ENCODE measurements around the gene CFAP97D1.
"Not testable (repeated sequence)": the region's sequence is repeated elsewhere in the genome, so short reads cannot be mapped to it uniquely, and the experiment has no call there.

CFAP97D1 gene

DNA sequence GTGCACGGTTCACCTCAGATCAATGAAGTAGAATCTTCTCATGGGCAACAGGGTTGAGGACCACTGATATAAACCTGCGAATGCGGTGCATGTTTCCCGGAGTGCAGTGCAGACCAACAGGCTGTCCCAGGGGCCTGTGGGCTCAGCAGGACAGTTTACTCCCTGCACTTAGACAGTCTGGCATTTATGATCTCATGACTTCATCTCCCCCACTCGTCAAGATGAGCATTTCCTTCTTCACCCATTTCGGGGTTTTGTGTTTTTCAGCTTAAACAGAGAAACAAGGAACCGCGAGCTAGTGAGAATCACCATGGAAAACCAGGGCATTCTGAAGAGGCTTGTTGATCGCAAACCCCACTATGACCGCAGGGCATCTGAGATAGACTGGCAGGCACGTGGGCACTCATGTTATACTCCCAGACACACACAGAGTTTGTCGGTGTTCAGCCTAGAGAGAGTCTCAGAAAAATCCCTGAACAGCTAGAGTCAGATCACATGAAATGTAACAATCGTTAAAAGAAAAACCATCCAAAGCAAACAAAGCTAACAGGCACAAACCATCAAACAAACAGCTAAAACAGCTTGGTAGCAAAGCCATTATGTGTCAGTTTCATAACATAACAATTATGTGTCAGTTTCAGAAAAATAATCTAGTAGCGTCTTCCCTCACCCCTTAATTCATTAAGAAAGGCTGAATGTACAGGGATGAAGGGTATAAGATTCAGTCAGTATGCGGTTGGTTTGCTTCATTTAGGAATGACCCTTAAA is 2.9 kb downstream of the CFAP97D1 start:
- no peak for TF ChIP-seq POLR2AphosphoS5 (IDR thresholded peaks at IDR 0.05; ENCODE audit: borderline replicate concordance, low read depth, low read length)
- no peak for TF ChIP-seq FOXP2 (optimal IDR thresholded peaks at IDR 0.05; ENCODE audit: control extremely low read depth, extremely low read length, insufficient read depth)
- TF ChIP-seq EZH2 (IDR thresholded peaks at IDR 0.05) = no peak
- no peak for DNase-seq (ENCODE audit: low read depth, low spot score)
- Histone ChIP-seq H3K9me3 (ENCODE audit: low read depth, low read length) (no peaks in the 10 kb centered on the region), H3K27ac (no peak overlapping the region), H3K9ac (ENCODE audit: insufficient read length) (no peak overlapping the region), H3K36me3 (ENCODE audit: insufficient read depth, low read length) (no peaks in the 10 kb centered on the region), H3K4me3 (no peak overlapping the region)

DNA sequence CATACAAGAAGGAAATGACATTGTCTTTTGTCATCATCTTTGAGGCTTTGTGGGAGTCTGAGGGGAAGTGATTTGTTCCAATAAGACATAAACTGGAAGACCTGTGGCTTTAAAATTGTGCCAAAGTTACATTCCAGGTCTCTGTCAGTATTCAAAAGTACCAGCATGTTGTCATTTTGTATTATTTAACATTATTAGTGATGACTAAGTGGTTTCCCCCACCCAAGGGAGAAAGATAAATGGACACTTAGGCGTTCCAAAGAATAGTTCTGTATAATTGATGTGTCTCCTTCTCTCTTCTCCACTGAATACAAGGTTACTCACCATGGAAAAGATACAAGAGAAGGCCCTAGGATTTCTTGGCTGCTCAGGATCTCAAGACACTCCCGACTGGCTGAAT is 3.8 kb downstream of the CFAP97D1 start:
- Histone ChIP-seq H3K27ac (no peak overlapping the region), H3K9me3 (ENCODE audit: low read depth, low read length) (no peaks in the 10 kb centered on the region), H3K9ac (ENCODE audit: insufficient read length) (no peak overlapping the region), H3K36me3 (ENCODE audit: insufficient read depth, low read length) (no peaks in the 10 kb centered on the region), H3K4me3 (no peak overlapping the region)
- DNase-seq (ENCODE audit: low read depth, low spot score) = no peak
- no peak for TF ChIP-seq POLR2AphosphoS5 (IDR thresholded peaks at IDR 0.05; ENCODE audit: borderline replicate concordance, low read depth, low read length)
- no peak for TF ChIP-seq FOXP2 (optimal IDR thresholded peaks at IDR 0.05; ENCODE audit: control extremely low read depth, extremely low read length, insufficient read depth)
- no peak for TF ChIP-seq EZH2 (IDR thresholded peaks at IDR 0.05)

DNA sequence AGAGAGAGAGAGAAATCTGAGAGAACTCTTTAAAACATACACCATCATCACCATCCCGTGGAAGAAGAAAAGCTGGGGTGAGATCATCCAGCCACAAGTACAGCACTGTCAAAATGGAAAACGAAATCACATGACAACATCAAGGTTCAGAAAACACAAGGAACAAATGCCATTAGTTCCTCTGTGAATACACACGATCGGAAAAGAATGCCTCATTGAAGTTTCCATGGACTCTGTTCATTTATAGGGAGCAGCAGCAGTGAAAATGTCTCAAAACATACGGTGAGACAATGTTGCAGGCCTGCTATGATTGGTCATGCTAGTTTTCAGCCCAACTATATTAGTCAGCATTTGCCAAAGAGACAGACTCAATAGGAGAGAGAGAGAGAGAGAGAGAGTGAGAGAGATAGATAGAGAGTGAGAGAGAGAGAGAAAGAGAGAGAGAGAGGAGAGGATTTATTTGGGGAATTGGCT is 4.4 kb downstream of the CFAP97D1 start:
- TF ChIP-seq EZH2 (IDR thresholded peaks at IDR 0.05) (no peak), FOXP2 (optimal IDR thresholded peaks at IDR 0.05; ENCODE audit: control extremely low read depth, extremely low read length, insufficient read depth) (no peak), POLR2AphosphoS5 (IDR thresholded peaks at IDR 0.05; ENCODE audit: borderline replicate concordance, low read depth, low read length) (no peak)
- H3K4me3 ChIP-seq = no peak overlapping the region
- DNase-seq (ENCODE audit: low read depth, low spot score) = no peak
- H3K9me3 ChIP-seq (ENCODE audit: low read depth, low read length) = no peaks in the 10 kb centered on the region
- H3K9ac ChIP-seq (ENCODE audit: insufficient read length) = no peak overlapping the region
- no peak overlapping the region for H3K27ac ChIP-seq
- H3K36me3 ChIP-seq (ENCODE audit: insufficient read depth, low read length) = no peaks in the 10 kb centered on the region

DNA sequence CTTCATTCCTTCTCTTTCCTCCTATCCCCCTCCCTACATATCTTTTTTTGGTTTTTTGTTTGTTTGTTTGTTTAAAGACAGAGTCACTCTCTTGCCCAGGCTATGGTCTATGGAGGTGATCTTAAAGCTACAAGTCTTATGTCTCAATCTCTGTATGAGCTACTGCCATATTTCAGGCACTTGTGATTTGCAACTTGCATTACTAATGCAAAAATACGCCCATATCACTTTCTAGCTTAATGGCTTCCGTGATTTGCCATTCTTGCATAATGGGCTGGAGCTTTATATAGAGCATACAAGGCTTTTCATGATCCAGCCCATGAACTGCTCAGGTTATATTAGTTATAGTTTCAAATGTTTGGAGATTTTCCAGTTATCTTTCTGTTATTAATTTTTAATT is 7.5 kb downstream of the CFAP97D1 start:
- Histone ChIP-seq H3K4me3 (peak overlapping the region; percentile 31; the same call in 1 of the 2 replicates), H3K9me3 (ENCODE audit: low read depth, low read length) (no peaks in the 10 kb centered on the region), H3K27ac (peak overlapping the region; percentile 32; the same call in 1 of the 2 replicates), H3K36me3 (ENCODE audit: insufficient read depth, low read length) (no peaks in the 10 kb centered on the region), H3K9ac (ENCODE audit: insufficient read length) (no peak overlapping the region)
- TF ChIP-seq FOXP2 (optimal IDR thresholded peaks at IDR 0.05; ENCODE audit: control extremely low read depth, extremely low read length, insufficient read depth) (no peak), POLR2AphosphoS5 (IDR thresholded peaks at IDR 0.05; ENCODE audit: borderline replicate concordance, low read depth, low read length) (no peak), EZH2 (IDR thresholded peaks at IDR 0.05) (no peak)
- no peak for DNase-seq (ENCODE audit: low read depth, low spot score)

DNA sequence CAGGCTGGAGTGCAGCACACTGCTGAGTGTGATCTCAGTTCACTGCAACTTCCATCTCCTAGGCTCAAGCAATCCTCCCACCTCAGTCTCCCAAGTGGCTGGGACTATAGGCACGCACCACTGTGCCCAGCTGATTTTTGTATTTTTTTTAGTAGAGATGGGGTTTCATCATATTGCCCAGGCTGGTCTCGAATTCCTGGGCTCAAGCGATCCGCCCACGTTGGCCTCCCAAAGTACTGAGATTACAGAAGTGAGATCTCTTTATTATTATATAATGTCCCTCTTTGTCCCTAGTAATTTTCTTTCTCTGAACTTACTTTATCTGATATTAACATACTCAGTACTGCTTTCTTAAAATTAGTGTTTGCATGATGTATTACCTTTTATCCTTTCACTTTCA is 8.3 kb downstream of the CFAP97D1 start:
- no peak for TF ChIP-seq EZH2 (IDR thresholded peaks at IDR 0.05)
- no peak for TF ChIP-seq POLR2AphosphoS5 (IDR thresholded peaks at IDR 0.05; ENCODE audit: borderline replicate concordance, low read depth, low read length)
- TF ChIP-seq FOXP2 (optimal IDR thresholded peaks at IDR 0.05; ENCODE audit: control extremely low read depth, extremely low read length, insufficient read depth) = no peak
- Histone ChIP-seq H3K9me3 (ENCODE audit: low read depth, low read length) (no peaks in the 10 kb centered on the region), H3K4me3 (no peak overlapping the region), H3K9ac (ENCODE audit: insufficient read length) (no peak overlapping the region), H3K36me3 (ENCODE audit: insufficient read depth, low read length) (no peaks in the 10 kb centered on the region), H3K27ac (no peak overlapping the region)
- DNase-seq (ENCODE audit: low read depth, low spot score) = no peak

DNA sequence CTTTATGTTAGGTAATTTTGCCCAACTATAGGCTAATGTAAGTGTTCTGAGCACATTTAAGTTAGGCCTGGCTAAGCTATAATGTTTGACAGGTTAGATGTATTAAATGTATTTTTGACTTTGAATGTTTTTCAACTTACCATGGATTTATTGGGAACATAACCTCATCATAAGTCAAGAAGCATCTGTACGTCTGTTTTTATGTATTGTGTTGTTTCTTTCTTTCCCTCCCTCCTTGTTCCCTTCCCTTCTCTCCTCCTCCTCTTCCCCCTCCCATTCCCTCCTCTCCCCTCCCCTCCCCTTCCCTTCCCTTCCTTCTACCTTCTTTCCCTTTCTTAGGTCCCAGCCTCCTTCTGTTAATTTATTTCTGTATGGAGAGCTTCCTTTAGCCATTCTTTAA is 9.2 kb downstream of the CFAP97D1 start:
- Histone ChIP-seq H3K36me3 (ENCODE audit: insufficient read depth, low read length) (no peaks in the 10 kb centered on the region), H3K27ac (no peak overlapping the region), H3K9ac (ENCODE audit: insufficient read length) (no peak overlapping the region), H3K9me3 (ENCODE audit: low read depth, low read length) (no peaks in the 10 kb centered on the region), H3K4me3 (no peak overlapping the region)
- no peak for DNase-seq (ENCODE audit: low read depth, low spot score)
- no peak for TF ChIP-seq FOXP2 (optimal IDR thresholded peaks at IDR 0.05; ENCODE audit: control extremely low read depth, extremely low read length, insufficient read depth)
- no peak for TF ChIP-seq EZH2 (IDR thresholded peaks at IDR 0.05)
- TF ChIP-seq POLR2AphosphoS5 (IDR thresholded peaks at IDR 0.05; ENCODE audit: borderline replicate concordance, low read depth, low read length) = no peak

DNA sequence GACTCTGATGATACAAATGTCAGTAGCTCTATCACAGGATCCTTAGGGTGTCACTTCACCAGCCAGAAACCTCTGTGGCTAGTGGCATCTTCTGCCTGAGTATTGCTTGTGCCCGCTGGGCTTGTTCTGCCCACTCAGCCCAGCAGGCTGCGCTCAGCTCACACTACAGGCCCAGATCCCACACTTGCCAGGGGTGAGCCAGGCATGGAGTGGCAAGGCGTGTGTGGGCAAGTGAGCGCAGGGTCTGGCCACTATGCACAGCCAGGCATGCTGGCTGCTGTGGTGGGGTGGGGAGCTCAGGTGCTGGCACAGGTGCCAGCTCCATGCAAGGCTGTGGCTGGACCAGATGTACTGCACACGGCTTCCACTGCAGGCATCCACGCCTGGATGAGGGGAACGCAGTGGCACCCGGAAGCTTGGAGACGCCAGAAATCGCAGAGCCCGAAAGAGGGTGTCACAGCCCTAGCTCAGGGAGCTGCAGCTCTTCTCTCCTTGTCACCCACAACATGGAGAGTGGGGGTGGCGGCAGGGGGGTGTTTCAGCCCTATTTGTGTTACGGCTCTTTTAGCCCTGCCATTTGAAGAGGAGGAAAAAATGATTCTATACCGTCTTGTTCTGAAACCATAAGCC is 10.2 kb downstream of the CFAP97D1 start:
- no peak overlapping the region for H3K9ac ChIP-seq (ENCODE audit: insufficient read length)
- H3K9me3 ChIP-seq (ENCODE audit: low read depth, low read length) = no peaks in the 10 kb centered on the region
- no peak overlapping the region for H3K27ac ChIP-seq
- TF ChIP-seq FOXP2 (optimal IDR thresholded peaks at IDR 0.05; ENCODE audit: control extremely low read depth, extremely low read length, insufficient read depth) (no peak), POLR2AphosphoS5 (IDR thresholded peaks at IDR 0.05; ENCODE audit: borderline replicate concordance, low read depth, low read length) (no peak), EZH2 (IDR thresholded peaks at IDR 0.05) (no peak)
- no peak for DNase-seq (ENCODE audit: low read depth, low spot score)
- no peak overlapping the region for H3K4me3 ChIP-seq
- no peaks in the 10 kb centered on the region for H3K36me3 ChIP-seq (ENCODE audit: insufficient read depth, low read length)

DNA sequence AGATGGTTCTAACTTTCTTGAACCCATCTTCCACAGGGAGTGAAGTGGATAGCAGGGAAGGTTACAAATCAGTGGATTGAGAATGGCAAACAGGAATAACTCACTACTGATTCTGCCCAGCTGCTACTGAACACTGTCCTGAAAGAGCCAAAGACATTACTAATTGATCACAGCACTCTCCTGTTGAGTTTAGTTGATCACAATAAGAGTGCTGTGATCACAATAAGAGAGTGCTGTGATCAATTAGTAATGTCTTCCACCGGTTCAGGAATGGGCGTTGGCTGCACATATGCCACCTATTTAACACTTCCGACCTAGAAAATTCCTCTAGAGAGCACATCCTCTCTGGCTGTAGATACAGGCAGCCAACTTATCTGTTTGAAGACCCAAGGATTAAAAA is 11.4 kb downstream of the CFAP97D1 start:
- TF ChIP-seq POLR2AphosphoS5 (IDR thresholded peaks at IDR 0.05; ENCODE audit: borderline replicate concordance, low read depth, low read length) = no peak
- TF ChIP-seq FOXP2 (optimal IDR thresholded peaks at IDR 0.05; ENCODE audit: control extremely low read depth, extremely low read length, insufficient read depth) = no peak
- TF ChIP-seq EZH2 (IDR thresholded peaks at IDR 0.05) = no peak
- Histone ChIP-seq H3K9me3 (ENCODE audit: low read depth, low read length) (no peaks in the 10 kb centered on the region), H3K4me3 (peak overlapping the region; percentile 49), H3K27ac (peak overlapping the region; percentile 36; the same call in 1 of the 2 replicates), H3K36me3 (ENCODE audit: insufficient read depth, low read length) (no peaks in the 10 kb centered on the region), H3K9ac (ENCODE audit: insufficient read length) (no peak overlapping the region)
- DNase-seq (ENCODE audit: low read depth, low spot score) = no peak

DNA sequence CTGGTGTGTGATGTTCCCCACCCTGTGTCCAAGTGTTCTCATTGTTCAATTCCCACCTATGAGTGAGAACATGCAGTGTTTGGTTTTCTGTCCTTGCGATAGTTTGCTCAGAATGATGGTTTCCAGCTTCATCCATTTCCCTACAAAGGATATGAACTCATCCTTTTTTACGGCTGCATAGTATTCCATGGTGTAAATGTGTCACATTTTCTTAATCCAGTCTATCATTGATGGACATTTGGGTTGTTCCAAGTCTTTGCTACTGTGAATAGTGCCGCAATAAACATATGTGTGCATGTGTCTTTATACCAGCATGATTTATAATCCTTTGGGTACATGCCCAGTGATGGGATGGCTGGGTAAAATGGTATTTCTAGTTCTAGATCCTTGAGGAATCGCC is 12.4 kb downstream of the CFAP97D1 start:
- DNase-seq (ENCODE audit: low read depth, low spot score); H3K4me3 ChIP-seq; H3K36me3 ChIP-seq (ENCODE audit: insufficient read depth, low read length); H3K9ac ChIP-seq (ENCODE audit: insufficient read length); H3K9me3 ChIP-seq (ENCODE audit: low read depth, low read length); H3K27ac ChIP-seq: not testable (repeated sequence)

DNA sequence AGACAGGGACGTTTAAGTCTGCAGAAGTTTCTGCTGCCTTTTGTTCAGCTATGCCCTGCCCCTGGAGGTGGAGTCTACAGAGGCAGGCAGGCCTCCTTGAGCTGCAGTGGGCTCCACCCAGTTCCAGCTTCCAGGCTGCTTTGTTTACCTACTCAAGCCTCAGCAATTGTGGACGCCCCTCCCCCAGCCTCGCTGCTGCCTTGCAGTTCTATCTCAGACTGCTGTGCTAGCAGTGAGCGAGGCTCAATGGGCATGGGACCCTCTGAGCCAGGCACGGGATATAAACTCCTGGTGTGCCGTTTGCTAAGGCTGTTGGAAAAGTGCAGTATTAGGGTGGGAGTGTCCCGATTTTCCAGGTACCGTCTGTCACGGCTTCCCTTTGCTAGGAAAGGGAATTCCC is 17.8 kb downstream of the CFAP97D1 start:
- H3K9me3 ChIP-seq (ENCODE audit: low read depth, low read length); H3K9ac ChIP-seq (ENCODE audit: insufficient read length); H3K36me3 ChIP-seq (ENCODE audit: insufficient read depth, low read length); H3K4me3 ChIP-seq; H3K27ac ChIP-seq; DNase-seq (ENCODE audit: low read depth, low spot score): not testable (repeated sequence)

All from SK-N-MC (cell line).